HepG2 (cell line): ENCODE data around the gene LRRC10B. TPM values are rescaled to one million over a fixed set of nuclear protein-coding genes. Genes with fewer than 3 reads are reported as not detected.

Experiments
- ATAC-seq: fragments of 200-7000 bp; cut with Tn5 transposase; 3 replicates; pipeline ENCODE4 v1.9.1; 2020; ENCODE audit warnings: mild to moderate bottlenecking, moderate library complexity
- BruUV-seq: library from RNA; stranded (reverse); fragments of 400-500 nt; replicated peaks from 2 replicates; lab custom pipeline; 2021; lab: Mats Ljungman, UMichigan
- CTCF ChIA-PET: fragments of 300-600 bp; formaldehyde crosslinking; extraction: SDS; loops from one replicate; lab custom pipeline; 2021; ENCODE audit warnings: low total read pairs, inconsistent platforms, low intra/inter-chr PET ratio; lab: Yijun Ruan, JAX
- POLR2A ChIA-PET: fragments of 350-600 bp; sonication (Branson Sonifier 250); formaldehyde crosslinking; loops from one replicate; lab custom pipeline; 2020; ENCODE audit warnings: antibody characterized with exemption, inconsistent platforms; lab: Yijun Ruan, JAX
- DNase-seq: peaks from one replicate; pipeline ENCODE4 v3.0.0-alpha.2; 2015; ENCODE audit warnings: low spot score
- FAIRE-seq: peaks from 3 replicates; lab custom pipeline; 2011; peaks lifted over from hg19 to GRCh38; lab: Jason Lieb, UNC
- H2AFZ ChIP-seq: one replicate; pipeline ENCODE4 v1.6.1; 2011; ENCODE audit warnings: low read length, inconsistent platforms
- H3K27ac ChIP-seq: fragments of 300-600 bp; 3 replicates; pipeline ENCODE4 v1.8.0; 2011; ENCODE audit warnings: mixed run types, mild to moderate bottlenecking, mixed read lengths, low read length, inconsistent platforms; ENCODE audit not compliant: insufficient read depth; ENCODE audit errors: extremely low read length
- H3K27me3 ChIP-seq, 2 experiments: fragments of 200-600 bp in 1 of 2; 2 replicates in 1 of 2; 3 replicates in 1 of 2; pipeline versions ENCODE4 v1.6.0 to v1.8.0; 2011; ENCODE audit warnings: low read length in 2 of 2, mild to moderate bottlenecking in 2 of 2, moderate library complexity in 2 of 2, inconsistent platforms in 1 of 2; ENCODE audit not compliant: insufficient read depth in 2 of 2, control insufficient read depth in 1 of 2
- H3K36me3 ChIP-seq, 2 experiments: fragments of 200-600 bp in 1 of 2; replicated peaks in 1 of 2; 2 replicates in 1 of 2; 3 replicates in 1 of 2; pipeline versions ENCODE4 v1.5.1 to v1.8.0; 2011; ENCODE audit warnings: low read length in 2 of 2, inconsistent platforms in 1 of 2; ENCODE audit not compliant: insufficient read depth in 2 of 2, control insufficient read depth in 1 of 2
- H3K4me1 ChIP-seq: 2 replicates; pipeline ENCODE4 v1.5.1; 2012; ENCODE audit warnings: low read length, inconsistent platforms; ENCODE audit not compliant: insufficient read depth
- H3K4me2 ChIP-seq: 2 replicates; pipeline ENCODE4 v1.6.0; 2011; ENCODE audit warnings: low read depth, low read length, inconsistent platforms
- H3K4me3 ChIP-seq, 3 experiments: fragments of 200-600 bp in 1 of 3; sonication (generic), shearing (Covaris generic) in 1 of 3; replicated peaks in 1 of 3; 2 replicates each; pipeline ENCODE4 v1.5.1; 2011 to 2016; ENCODE audit warnings: low read length in 3 of 3, inconsistent platforms in 2 of 3, low read depth in 2 of 3, mild to moderate bottlenecking in 2 of 3, control low read depth in 1 of 3, mixed read lengths in 1 of 3; ENCODE audit not compliant: insufficient read depth in 1 of 3
- H3K79me2 ChIP-seq: one replicate; pipeline ENCODE4 v1.6.1; 2011; ENCODE audit warnings: low read length, inconsistent platforms; ENCODE audit not compliant: insufficient read depth
- H3K9ac ChIP-seq: 2 replicates; pipeline ENCODE4 v1.6.0; 2011; ENCODE audit warnings: mild to moderate bottlenecking, low read depth, low read length, inconsistent platforms; ENCODE audit not compliant: insufficient read depth
- H3K9me3 ChIP-seq: 2 replicates; pipeline ENCODE4 v1.5.1; 2012; ENCODE audit warnings: mild to moderate bottlenecking, low read length
- H4K20me1 ChIP-seq: 2 replicates; pipeline ENCODE4 v1.6.0; 2011; ENCODE audit warnings: inconsistent platforms, mild to moderate bottlenecking, low read length, moderate library complexity; ENCODE audit not compliant: insufficient read depth
- ARNTL ChIP-seq: sonication (generic); formaldehyde crosslinking; IDR thresholded peaks from 2 replicates; pipeline ENCODE4 v1.4.0; 2020; ENCODE audit warnings: mild to moderate bottlenecking, missing genetic modification reagents
- CENPT ChIP-seq: sonication (generic); formaldehyde crosslinking; IDR thresholded peaks from 2 replicates; pipeline ENCODE4 v1.8.0; 2022; ENCODE audit warnings: low read depth, mild to moderate bottlenecking, moderate library complexity, missing genetic modification reagents
- CSRNP1 ChIP-seq: sonication (generic); formaldehyde crosslinking; IDR thresholded peaks from 2 replicates; pipeline ENCODE4 v1.8.1; 2023; ENCODE audit warnings: mild to moderate bottlenecking, missing genetic modification reagents
- DR1 ChIP-seq: sonication (generic); formaldehyde crosslinking; IDR thresholded peaks from 2 replicates; pipeline ENCODE4 v1.8.0; 2021; ENCODE audit warnings: mild to moderate bottlenecking, missing genetic modification reagents, inconsistent platforms
- MYNN ChIP-seq: sonication (generic); formaldehyde crosslinking; IDR thresholded peaks from 2 replicates; pipeline ENCODE4 v1.4.0; 2020; ENCODE audit warnings: mild to moderate bottlenecking, low read depth, missing genetic modification reagents
- NCOA2 ChIP-seq: sonication (generic); formaldehyde crosslinking; IDR thresholded peaks from 2 replicates; pipeline ENCODE4 v1.8.0; 2022; ENCODE audit warnings: inconsistent platforms
- NKX3-1 ChIP-seq: sonication (generic); formaldehyde crosslinking; IDR thresholded peaks from 2 replicates; pipeline ENCODE4 v1.5.0; 2020; ENCODE audit warnings: missing genetic modification reagents
- NR2F2 ChIP-seq: IDR thresholded peaks from 2 replicates; pipeline ENCODE4 v1.6.1; 2012; ENCODE audit warnings: low read depth, inconsistent platforms, borderline replicate concordance
- PRPF4 ChIP-seq: fragments of 200-400 bp; formaldehyde crosslinking; IDR thresholded peaks from 2 replicates; pipeline ENCODE4 v1.6.1; 2016; ENCODE audit warnings: low read length, low read depth; ENCODE audit not compliant: poor library complexity, severe bottlenecking
- RAD21 ChIP-seq: fragments of 450-650 bp; formaldehyde crosslinking; IDR thresholded peaks from 2 replicates; pipeline ENCODE4 v1.5.0; 2020; ENCODE audit warnings: mild to moderate bottlenecking
- RFXAP ChIP-seq: sonication (generic); formaldehyde crosslinking; IDR thresholded peaks from 2 replicates; pipeline ENCODE4 v1.4.0; 2020; ENCODE audit warnings: missing genetic modification reagents, borderline replicate concordance
- SIX4 ChIP-seq: sonication (generic); formaldehyde crosslinking; IDR thresholded peaks from 2 replicates; pipeline ENCODE4 v1.4.0; 2020; ENCODE audit warnings: missing genetic modification reagents
- SNRNP70 ChIP-seq: fragments of 200-400 bp; formaldehyde crosslinking; IDR thresholded peaks from 2 replicates; pipeline ENCODE4 v1.6.1; 2017; ENCODE audit warnings: mild to moderate bottlenecking, low read depth, low read length, moderate library complexity
- ZNF331 ChIP-seq: sonication (generic); formaldehyde crosslinking; IDR thresholded peaks from 2 replicates; pipeline ENCODE4 v1.4.0; 2020; ENCODE audit warnings: missing genetic modification reagents
- WGBS: methylation state at CpG from one replicate; pipeline ENCODE4 v1.1.6; 2017; ENCODE audit warnings: low lambda C conversion rate; 5-methylcytosine and 5-hydroxymethylcytosine counted together
- in situ Hi-C: cut with HindIII; loops from 2 replicates; pipeline ENCODE4 v1.10.0; 2017; ENCODE audit warnings: low pct_unique_long_range_greater_than_20kb; ENCODE audit not compliant: extremely low pct_ligation_motif_present
- intact Hi-C: fragments of 100-400 bp; cut with micrococcal nuclease; formaldehyde crosslinking; loops from one replicate; pipeline ENCODE4 v1.10.0; 2022; ENCODE audit not compliant: unreplicated experiment
- polyA plus RNA-seq, 8 experiments: library from polyadenylated mRNA; depleted of rRNA in 3 of 8; stranded (reverse) in 7 of 8; unstranded in 1 of 8; fragments of >200 nt; fragmentation: Illumina TruSeq in 4 of 8; extraction: Trizol in 4 of 8; gene quantifications; 2 replicates each; pipeline versions ENCODE4 v1.2.1 to v1.2.3, GENCODE V29; 2011 to 2016; ENCODE audit warnings: low read depth in 4 of 8, missing spikeins in 1 of 8, mixed read lengths in 1 of 8; ENCODE audit not compliant: insufficient read depth in 1 of 8
- total RNA-seq, 5 experiments: library from RNA; depleted of rRNA; stranded (reverse); fragments of >200 nt; fragmentation: Illumina TruSeq; extraction: Trizol; gene quantifications; 2 replicates each; pipeline ENCODE4 v1.2.3, GENCODE V29; 2016; ENCODE audit warnings: low read depth in 1 of 5

Gene LRRC10B
- total and polyA plus RNA-seq, 2 of the 13 experiments (the other 11 are each of a cell fraction or from before 2014, with no cell fraction given), result not detected

GRCh38 chr11:61460474-61460881 lies 48.1 kb upstream of the LRRC10B start:
- TF ChIP-seq SIX4 (CRISPR knock-in tag) (no peak), MYNN (no peak), CENPT (CRISPR knock-in tag) (no peak), SNRNP70 (no peak), ZNF331 (CRISPR knock-in tag) (no peak), ARNTL (CRISPR knock-in tag) (no peak), PRPF4 (no peak), NCOA2 (CRISPR knock-in tag) (no peak), RAD21 (CRISPR knock-in tag) (no peak), RFXAP (CRISPR knock-in tag) (no peak), NKX3-1 (no peak), DR1 (no peak), CSRNP1 (CRISPR knock-in tag) (no peak), NR2F2 (no peak)
- POLR2A ChIA-PET, result no interaction called here
- 88% methylated on average over 1 of the region's 3 CpGs for WGBS
- no peaks in the 10 kb centered on the region for H3K4me1 ChIP-seq
- H3K4me2 ChIP-seq, result no peak overlapping the region
- intact Hi-C loops, result no loop called here
- no peak overlapping the region for H2AFZ ChIP-seq
- H3K9me3 ChIP-seq, result no peaks in the 10 kb centered on the region
- no peaks in the 10 kb centered on the region for H4K20me1 ChIP-seq
- no peak overlapping the region for H3K4me3 ChIP-seq
- ATAC-seq, result no peak
- BruUV-seq, result no TSS peak
- in situ Hi-C loops, result no loop called here
- DNase-seq, result no peak
- no peaks in the 10 kb centered on the region for H3K79me2 ChIP-seq
- H3K27ac ChIP-seq, result no peak overlapping the region
- peaks cover 0 to 3% of the 10 kb centered on the region in 2 experiments; a peak in 2 of 5 replicates for H3K36me3 ChIP-seq
- no peaks in the 10 kb centered on the region for H3K27me3 ChIP-seq
- CTCF ChIA-PET, result interaction anchor here (1.1 kb wide), 1 partner anchor 56 kb away, joined by 3 read pairs; no protein-coding TSS in a partner anchor
- no peak overlapping the region for H3K9ac ChIP-seq
- FAIRE-seq, result no peak
